Measurements from ENCODE around the gene CARS2.
"Not testable (repeated sequence)": the region's sequence is repeated elsewhere in the genome, so short reads cannot be mapped to it uniquely, and the experiment has no call there.

The CARS2 gene

GRCh38 chr13:110683203-110683883 is 22.6 kb downstream of the CARS2 start:
- no peak for DNase-seq (ENCODE audit: low read depth in 1 of 2, low spot score in 1 of 2)

DNA sequence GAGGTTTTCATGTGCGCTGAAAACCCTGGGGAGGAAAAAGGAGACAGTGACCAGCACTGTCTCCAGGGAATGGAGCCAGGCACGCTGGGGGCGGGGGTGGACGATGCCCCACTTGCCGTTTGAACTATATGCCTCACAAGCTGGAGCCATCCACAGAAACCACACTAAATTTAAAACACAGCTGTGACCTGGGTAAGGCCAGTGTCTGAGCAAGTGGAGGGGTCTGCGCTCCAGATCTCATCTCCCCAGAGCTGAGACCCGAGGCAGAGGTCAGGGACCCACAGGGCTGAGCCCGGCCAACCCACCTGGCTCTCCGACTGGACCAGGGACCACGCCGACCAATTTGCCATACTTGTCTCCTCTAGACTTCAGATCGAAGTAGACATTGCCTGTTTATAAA is 23.2 kb downstream of the CARS2 start:
- no peak for DNase-seq (ENCODE audit: low read depth in 1 of 2, low spot score in 1 of 2)

DNA sequence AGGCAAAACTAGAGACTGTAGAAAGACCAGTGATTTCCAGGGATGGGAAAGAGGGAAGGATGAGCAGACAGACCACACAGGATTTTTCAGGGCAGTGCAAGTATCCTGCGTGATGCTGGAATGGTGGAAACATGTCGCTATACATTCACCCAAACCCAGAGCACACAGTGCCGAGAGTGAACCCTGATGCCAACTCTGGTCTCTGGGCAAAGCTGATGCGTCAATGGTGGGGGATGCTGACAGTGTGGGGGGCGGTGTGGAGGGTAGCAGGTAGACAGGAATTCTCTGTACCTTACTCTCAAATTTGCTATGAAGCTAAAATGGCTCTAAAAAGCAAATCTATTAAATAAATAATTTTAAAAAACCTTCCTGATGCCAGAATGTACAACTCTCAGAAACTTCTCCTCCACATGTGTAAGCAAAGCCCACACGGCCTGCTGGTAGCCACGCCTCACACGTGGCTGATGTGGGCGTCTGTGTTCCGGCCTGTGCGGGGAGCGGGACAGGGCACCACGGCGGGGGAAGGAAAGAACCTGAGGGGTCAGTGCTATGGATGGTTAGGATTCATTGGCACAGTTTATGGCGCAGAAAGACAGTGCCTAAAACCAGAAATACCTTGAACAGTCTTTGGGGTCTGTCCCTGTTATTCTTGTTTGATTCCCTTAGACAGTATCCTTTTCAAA is 23.9 kb downstream of the CARS2 start:
- no peak for DNase-seq (ENCODE audit: low read depth in 1 of 2, low spot score in 1 of 2)

DNA sequence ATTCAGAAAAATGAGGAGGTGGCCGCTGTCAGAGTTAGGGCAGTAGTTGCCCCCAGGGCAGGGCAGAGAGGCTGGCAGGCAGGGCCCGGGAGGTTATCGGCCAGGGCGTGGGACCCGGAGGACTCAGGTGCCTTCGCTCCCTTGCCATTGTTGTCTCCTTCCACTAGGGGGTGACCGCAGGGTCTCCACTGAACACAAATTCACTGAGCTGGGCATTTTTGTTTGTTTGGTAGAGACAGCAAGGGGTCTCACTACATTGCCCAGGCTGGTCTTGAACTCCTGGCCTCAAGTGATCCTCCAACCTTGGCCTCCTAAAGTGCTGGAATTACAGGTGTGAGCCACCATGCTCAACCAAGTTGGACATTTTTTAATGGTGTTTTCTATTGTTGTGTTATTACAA is 25.1 kb downstream of the CARS2 start:
- no peak for DNase-seq (ENCODE audit: low read depth in 1 of 2, low spot score in 1 of 2)

DNA sequence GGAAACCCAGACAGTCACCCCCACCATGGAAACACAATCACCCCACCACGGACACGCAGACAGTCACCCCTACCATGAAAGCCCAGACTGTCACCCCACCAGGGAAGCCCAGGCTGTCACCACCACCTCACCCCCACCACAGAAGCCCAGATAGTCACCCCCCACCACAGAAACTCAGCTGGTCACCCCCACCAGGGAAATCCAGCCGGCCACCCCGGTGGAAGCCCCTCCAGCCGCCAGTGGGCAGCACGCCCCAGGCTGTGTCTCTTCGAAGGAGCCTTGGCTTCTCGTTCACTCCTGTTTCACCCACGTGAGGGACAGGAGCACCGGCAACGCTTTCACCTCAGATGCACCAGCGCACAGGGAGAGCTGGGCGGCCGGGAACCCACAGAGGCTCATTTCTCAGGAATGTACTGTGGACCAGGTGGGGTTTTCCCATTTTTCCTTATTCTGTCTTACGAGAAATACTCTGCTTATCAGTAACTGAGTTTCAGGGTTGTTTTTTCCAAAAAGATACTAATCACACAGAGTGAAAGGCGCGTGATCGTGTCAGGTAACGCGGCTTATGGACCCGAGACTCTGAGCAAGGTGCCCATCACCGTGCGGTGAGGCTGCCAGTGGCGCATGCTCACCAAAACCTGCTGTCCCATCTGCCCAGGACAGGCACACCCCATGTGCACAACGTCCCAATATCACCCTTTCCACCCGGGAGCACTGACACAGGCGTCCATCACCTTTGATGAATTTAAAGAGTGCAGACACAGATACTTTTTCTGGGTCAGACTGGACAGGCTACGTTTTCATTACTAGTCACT is 28.0 kb downstream of the CARS2 start:
- DNase-seq (ENCODE audit: low read depth in 1 of 2, low spot score in 1 of 2) = no peak

GRCh38 chr13:110676595-110677587 is 29.0 kb downstream of the CARS2 start:
- no peak for DNase-seq (ENCODE audit: low read depth in 1 of 2, low spot score in 1 of 2)

GRCh38 chr13:110669814-110670213 is 36.1 kb downstream of the CARS2 start:
- DNase-seq (ENCODE audit: low read depth in 1 of 2, low spot score in 1 of 2) = not testable (repeated sequence)

DNA sequence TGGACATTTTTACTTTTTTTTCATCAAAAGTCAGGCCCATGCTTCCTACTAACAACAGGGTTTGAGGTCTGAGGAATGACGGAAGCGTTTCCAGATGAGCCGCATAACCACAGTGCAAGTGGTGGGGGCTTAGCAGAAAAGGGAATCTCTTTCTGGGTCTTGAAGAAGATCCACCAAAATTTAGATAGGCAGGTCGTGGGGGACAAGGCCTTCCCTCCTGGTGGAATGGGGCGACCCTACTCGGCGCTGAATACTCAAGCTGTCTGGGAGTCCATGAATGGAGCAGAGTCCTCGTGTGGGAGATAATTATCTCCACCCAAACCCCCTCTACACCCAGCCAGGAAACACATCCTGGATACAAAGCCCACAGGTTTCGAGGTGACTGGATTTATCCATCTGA is 36.9 kb downstream of the CARS2 start:
- DNase-seq (ENCODE audit: low read depth in 1 of 2, low spot score in 1 of 2) = no peak

DNA sequence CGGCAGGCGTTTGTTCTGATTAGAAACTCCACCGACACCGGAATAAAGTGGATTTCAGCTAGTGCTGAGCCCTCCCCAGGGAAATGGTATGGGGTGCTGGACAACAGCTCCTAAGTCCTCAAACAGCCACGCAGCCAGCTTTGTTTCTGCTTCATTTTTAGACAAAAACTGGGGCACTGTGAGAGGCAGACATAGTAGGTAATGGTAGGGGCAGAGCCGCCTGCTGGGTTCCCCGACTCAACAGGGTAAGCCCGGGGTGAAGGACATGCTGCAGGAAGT is 39.7 kb downstream of the CARS2 start:
- no peak for DNase-seq (ENCODE audit: low read depth in 1 of 2, low spot score in 1 of 2)

GRCh38 chr13:110665491-110666254 is 40.2 kb downstream of the CARS2 start:
- no peak for DNase-seq (ENCODE audit: low read depth in 1 of 2, low spot score in 1 of 2)

DNA sequence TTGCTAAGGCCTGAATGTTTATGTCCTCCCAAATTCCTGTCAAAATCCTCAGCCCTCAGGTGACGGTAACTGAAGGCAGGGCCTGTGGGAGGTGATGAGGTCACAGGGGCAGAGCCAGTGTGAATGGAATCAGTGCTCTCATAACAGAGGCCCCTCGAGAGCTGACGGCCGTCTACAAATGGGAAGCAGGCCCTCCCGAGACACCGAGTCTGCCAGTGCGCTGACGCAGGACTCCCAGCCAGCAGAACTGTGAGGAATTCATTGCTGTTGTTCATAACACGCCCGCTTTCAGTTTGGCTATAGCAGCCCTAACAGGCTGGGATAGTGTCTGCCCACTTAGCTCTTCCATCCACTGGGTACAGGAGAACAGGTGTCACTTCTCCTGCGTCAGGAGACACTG is 41.2 kb downstream of the CARS2 start:
- no peak for DNase-seq (ENCODE audit: low read depth in 1 of 2, low spot score in 1 of 2)

GRCh38 chr13:110664041-110664440 is 41.9 kb downstream of the CARS2 start:
- DNase-seq (ENCODE audit: low read depth in 1 of 2, low spot score in 1 of 2) = no peak

DNA sequence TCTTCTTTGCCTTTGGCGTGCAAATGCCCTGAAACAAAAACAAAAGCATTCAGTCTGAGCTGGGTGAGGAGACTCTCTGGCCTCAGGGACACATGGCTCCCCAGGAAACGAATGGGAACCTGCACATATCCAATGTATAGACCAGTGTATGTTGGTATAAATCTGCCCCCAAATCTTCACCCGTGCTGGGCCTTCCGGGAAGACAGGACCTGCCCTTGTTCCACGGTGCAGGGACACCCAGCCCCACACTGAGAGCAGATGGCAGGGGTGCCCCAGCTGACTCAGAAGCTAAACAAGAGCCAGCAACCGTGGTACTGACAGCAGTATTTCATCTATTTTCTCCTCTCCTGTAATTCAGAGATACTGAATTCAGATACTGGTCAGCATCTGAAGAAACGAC is 42.4 kb downstream of the CARS2 start:
- DNase-seq (ENCODE audit: low read depth in 1 of 2, low spot score in 1 of 2) = no peak

DNA sequence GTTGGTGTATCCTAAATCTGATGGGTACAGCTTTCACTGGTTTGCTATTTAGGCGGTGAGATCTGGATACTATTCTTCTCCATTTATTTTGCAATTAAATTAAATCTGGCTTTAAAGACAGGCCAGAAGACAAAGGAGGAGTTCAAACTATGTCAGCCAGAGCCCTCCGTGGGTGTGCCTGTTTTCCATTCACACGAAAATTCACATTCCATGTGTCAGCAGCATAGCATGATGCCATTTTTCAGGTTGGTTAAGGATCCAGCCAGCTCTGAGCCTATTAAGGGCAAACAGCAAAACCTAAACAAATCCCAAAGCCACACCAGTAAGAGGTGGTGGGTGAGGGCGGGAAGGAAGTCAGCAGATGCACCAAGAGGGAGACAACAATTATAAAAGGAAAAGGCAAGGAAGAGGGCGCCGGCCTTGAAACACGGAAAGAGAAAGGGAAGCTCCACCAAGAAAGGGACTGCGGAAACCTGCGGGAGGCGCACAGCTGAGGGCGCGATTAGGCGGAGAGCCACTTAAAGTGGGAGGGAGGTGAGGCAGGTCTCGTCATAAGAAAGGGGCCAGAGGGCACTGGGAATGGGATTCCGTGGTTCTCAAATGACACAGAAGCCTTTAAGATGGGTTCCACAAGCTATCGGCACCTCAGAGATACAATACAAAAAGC is 43.0 kb downstream of the CARS2 start:
- no peak for DNase-seq (ENCODE audit: low read depth in 1 of 2, low spot score in 1 of 2)

DNA sequence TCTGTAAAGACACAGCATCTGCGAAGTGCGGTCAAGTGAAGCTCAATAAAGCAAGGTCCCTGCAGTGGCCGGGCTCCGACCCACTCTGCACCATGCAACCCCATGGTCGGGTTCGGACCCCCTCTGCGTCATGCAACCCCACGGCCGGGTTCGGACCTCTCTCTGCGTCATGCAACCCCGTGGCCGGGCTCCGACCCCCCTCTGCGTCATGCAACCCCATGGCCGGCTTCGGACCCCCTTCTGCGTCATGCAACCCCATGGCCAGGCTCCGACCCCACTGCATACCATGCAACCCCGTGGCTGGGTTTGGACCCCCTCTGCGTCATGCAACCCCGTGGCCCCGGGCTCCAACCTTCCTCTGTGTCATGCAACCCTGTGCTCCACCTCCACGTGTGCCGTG is 43.8 kb downstream of the CARS2 start:
- DNase-seq (ENCODE audit: low read depth in 1 of 2, low spot score in 1 of 2) = no peak

- no peak for DNase-seq (ENCODE audit: low read depth in 1 of 2, low spot score in 1 of 2)
These were observed 44.7 kb downstream of the CARS2 start for GRCh38 chr13:110661256-110661655.

- not testable (repeated sequence) for DNase-seq (ENCODE audit: low read depth in 1 of 2, low spot score in 1 of 2)
These were observed 47.6 kb downstream of the CARS2 start for GRCh38 chr13:110658218-110658911.

GRCh38 chr13:110657196-110657595 is 48.7 kb downstream of the CARS2 start:
- DNase-seq (ENCODE audit: low read depth in 1 of 2, low spot score in 1 of 2) = no peak

DNA sequence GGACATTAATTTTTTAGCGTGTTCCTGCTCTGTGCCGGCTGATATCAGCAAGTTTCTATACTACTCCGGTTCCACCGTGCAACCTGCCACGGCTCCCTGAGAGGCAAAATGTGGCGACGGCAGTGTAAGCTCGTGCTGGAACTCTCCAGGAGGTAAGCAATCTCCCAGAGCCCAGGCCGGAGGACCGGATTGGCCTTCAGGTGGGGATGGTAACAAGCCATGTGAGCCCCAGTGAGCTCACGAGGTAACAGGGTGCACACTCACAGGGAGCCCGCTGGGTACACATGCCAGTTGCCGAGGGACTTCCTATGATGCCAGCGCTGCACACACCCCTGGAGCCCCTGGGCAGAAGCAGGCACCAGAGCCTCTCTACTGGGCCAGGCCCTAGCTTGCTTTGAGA is 52.1 kb downstream of the CARS2 start:
- DNase-seq (ENCODE audit: low read depth in 1 of 2, low spot score in 1 of 2) = no peak

Measured in stimulated activated CD4-positive, alpha-beta T cell treated with anti-CD3 and anti-CD28 coated beads, Interleukin-15, amount 100 ng/mL, for 1 hour (primary cell).